Upper lobe of left lung (tissue), 6 donors: ENCODE data around the gene INHA. TPM values are rescaled to one million over a fixed set of nuclear protein-coding genes. Genes with fewer than 3 reads are reported as not detected.

ENCODE experiments used
- ATAC-seq, 2 donors: fragments of 200-7000 bp; cut with Tn5 transposase; one replicate each; pipeline ENCODE4 v1.9.1; 2022; ENCODE audit warnings: mild to moderate bottlenecking in 2 of 2, moderate library complexity in 2 of 2; ENCODE audit not compliant: low FRiP score in 2 of 2
- DNase-seq, 2 donors: peaks; one replicate each; pipeline ENCODE4 v3.0.0-alpha.2; 2019 to 2020
- H3K27ac ChIP-seq, 4 donors: fragments of 200-600 bp; sonication (generic); one replicate each; pipeline ENCODE4 v1.5.1; 2016 to 2019
- H3K27me3 ChIP-seq, 4 donors: fragments of 200-600 bp; sonication (generic); one replicate each; pipeline ENCODE4 v1.5.1; 2017 to 2019
- H3K36me3 ChIP-seq, 4 donors: fragments of 200-600 bp; sonication (generic); one replicate each; pipeline ENCODE4 v1.5.1; 2016 to 2019
- H3K4me1 ChIP-seq, 4 donors: fragments of 200-600 bp; sonication (generic); one replicate each; pipeline ENCODE4 v1.5.1; 2018 to 2019
- H3K4me3 ChIP-seq, 4 donors: fragments of 200-600 bp; sonication (generic); one replicate each; pipeline ENCODE4 v1.5.1; 2017 to 2019; ENCODE audit warnings: mild to moderate bottlenecking in 2 of 4, moderate library complexity in 1 of 4
- H3K9me3 ChIP-seq, 4 donors: fragments of 200-600 bp; sonication (generic); one replicate each; pipeline ENCODE4 v1.5.1; 2018 to 2019
- EP300 ChIP-seq, 4 donors: sonication (generic); formaldehyde crosslinking; IDR thresholded peaks; one replicate each; pipeline ENCODE4 v1.5.1; 2017; ENCODE audit warnings: antibody characterized with exemption in 4 of 4, control low read depth in 2 of 4
- POLR2A ChIP-seq, 4 donors: fragments of 450-650 bp; IDR thresholded peaks; one replicate each; pipeline ENCODE4 v1.5.1; 2016 to 2017; ENCODE audit warnings: antibody characterized with exemption in 4 of 4, mild to moderate bottlenecking in 2 of 4
- POLR2AphosphoS5 ChIP-seq, 2 donors: sonication (generic); formaldehyde crosslinking; IDR thresholded peaks; one replicate each; pipeline ENCODE4 v1.5.1; 2017; ENCODE audit warnings: antibody characterized with exemption in 2 of 2
- WGBS, 2 donors: methylation state at CpG; one replicate each; pipeline ENCODE4 v1.1.5; 2017 to 2018; 5-methylcytosine and 5-hydroxymethylcytosine counted together
- total RNA-seq, 6 donors: library from RNA; depleted of rRNA in 4 of 6; stranded (reverse); fragments of >200 nt in 4 of 6; gene quantifications; one replicate each; pipeline versions ENCODE4 v1.1.0 to v1.2.1, GENCODE V29; 2016 to 2021
- TF ChIP-seq, protein P1 (sequence below), 6 experiments: fragments of 450-650 bp in 4 of 6; fragments of 200-600 bp in 2 of 6; sonication (generic) in 2 of 6; IDR thresholded peaks; one replicate each; pipeline ENCODE4 v1.5.1; 2016 to 2019; ENCODE audit warnings: antibody characterized with exemption in 6 of 6
- donor health status: DM: no; HTN: no; CAD: no; lungs with moderate emphysema.
- donor health status: DM: no; HTN: yes; CAD: no; lungs with severe emphysema.

The INHA gene
- total RNA-seq, 6 donors from 2014 or later, result 0.24 to 7.3 (median 0.43) TPM; not detected in 3

DNA sequence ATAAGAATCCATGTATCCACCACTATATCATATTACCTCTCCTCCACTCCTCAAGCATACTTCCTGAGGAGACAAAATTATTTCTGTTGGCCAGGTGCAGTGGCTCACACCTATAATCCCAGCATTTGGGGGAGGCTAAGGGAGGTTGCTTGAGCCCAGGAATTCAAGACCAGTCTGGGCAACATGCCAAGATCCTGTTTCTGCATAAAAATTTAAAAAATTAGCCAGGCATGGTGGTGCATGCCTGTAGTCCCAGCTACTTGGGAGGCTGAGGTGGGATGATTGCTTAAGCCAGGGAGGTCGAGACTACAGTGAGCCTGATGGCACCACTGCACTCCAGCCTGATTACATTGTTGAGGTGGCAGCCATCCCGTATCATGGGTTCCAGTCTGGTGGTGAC is 9.2 kb downstream of the INHA start:
- DNase-seq (no peak), ATAC-seq (no peak)
- no peak for TF ChIP-seq POLR2A (IDR thresholded peaks at IDR 0.05)
- TF ChIP-seq EP300 (IDR thresholded peaks at IDR 0.05), result no peak
- TF ChIP-seq, protein P1, sequence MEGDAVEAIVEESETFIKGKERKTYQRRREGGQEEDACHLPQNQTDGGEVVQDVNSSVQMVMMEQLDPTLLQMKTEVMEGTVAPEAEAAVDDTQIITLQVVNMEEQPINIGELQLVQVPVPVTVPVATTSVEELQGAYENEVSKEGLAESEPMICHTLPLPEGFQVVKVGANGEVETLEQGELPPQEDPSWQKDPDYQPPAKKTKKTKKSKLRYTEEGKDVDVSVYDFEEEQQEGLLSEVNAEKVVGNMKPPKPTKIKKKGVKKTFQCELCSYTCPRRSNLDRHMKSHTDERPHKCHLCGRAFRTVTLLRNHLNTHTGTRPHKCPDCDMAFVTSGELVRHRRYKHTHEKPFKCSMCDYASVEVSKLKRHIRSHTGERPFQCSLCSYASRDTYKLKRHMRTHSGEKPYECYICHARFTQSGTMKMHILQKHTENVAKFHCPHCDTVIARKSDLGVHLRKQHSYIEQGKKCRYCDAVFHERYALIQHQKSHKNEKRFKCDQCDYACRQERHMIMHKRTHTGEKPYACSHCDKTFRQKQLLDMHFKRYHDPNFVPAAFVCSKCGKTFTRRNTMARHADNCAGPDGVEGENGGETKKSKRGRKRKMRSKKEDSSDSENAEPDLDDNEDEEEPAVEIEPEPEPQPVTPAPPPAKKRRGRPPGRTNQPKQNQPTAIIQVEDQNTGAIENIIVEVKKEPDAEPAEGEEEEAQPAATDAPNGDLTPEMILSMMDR (IDR thresholded peaks at IDR 0.05), result no peak
- TF ChIP-seq POLR2AphosphoS5 (IDR thresholded peaks at IDR 0.05), result no peak
- Histone ChIP-seq H3K36me3 (no peaks in the 10 kb centered on the region), H3K4me1 (peaks cover 0 to 6% (median 0%) of the 10 kb centered on the region in 4 donors), H3K4me3 (no peak overlapping the region), H3K27me3 (no peaks in the 10 kb centered on the region), H3K9me3 (no peaks in the 10 kb centered on the region), H3K27ac (no peak overlapping the region)
- 68 to 75% methylated on average over 2 of the region's 2 CpGs for WGBS, 2 donors

DNA sequence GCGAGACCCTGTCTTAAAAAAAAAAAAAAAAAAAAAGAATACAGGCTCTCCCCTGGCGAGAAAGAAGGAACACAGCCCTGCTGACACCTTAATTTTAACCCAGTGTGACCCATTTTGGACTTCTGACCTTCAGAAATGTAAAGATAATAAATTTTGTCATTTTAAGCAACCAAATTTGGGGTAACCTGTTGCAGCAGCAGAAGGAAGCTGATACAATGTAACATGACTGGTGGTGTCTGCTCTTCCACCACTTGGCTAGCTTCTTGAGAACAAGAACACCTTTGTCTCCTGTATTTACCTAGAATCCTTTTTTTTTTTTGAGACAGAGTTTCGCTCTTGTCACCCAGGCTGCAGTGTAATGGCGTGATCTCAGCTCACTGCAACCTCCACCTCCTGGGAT is 19.0 kb downstream of the INHA start:
- Histone ChIP-seq H3K4me3 (no peak overlapping the region), H3K36me3 (no peaks in the 10 kb centered on the region), H3K27ac (no peak overlapping the region), H3K27me3 (no peaks in the 10 kb centered on the region), H3K4me1 (no peaks in the 10 kb centered on the region), H3K9me3 (no peaks in the 10 kb centered on the region)
- no peak for DNase-seq
- WGBS, 2 donors, result 61 to 65% methylated on average over 4 of the region's 4 CpGs
- no peak for TF ChIP-seq POLR2AphosphoS5 (IDR thresholded peaks at IDR 0.05)
- no peak for ATAC-seq

DNA sequence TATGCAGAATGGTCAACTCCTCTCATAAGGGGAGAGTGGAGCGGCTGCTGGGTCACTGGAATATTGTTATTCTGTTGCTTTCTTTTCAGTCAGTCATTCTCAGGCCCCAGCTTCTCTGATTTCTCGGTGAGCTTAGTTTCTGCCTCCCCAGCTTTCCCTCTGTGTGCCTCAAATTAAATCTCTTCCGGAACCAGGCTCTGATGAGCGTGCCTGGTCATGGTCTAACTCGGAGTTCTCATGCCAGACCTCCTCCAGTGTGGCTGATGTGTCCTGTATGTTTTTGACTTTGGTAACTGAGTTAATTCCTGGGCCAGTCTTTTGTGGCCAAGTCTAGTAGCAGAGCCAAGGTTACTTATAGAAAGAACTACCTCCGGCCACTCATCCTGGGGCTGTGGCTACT is 20.6 kb downstream of the INHA start:
- Histone ChIP-seq H3K27ac (no peak overlapping the region), H3K9me3 (no peaks in the 10 kb centered on the region), H3K36me3 (no peaks in the 10 kb centered on the region), H3K4me1 (peaks cover 0 to 9% (median 1%) of the 10 kb centered on the region in 4 donors), H3K4me3 (no peak overlapping the region), H3K27me3 (no peaks in the 10 kb centered on the region)
- no peak for DNase-seq
- 77 to 86% methylated on average over 6 of the region's 6 CpGs for WGBS, 2 donors
- no peak for ATAC-seq
- TF ChIP-seq POLR2AphosphoS5 (IDR thresholded peaks at IDR 0.05), result no peak
- no peak for TF ChIP-seq POLR2A (IDR thresholded peaks at IDR 0.05)
- TF ChIP-seq EP300 (IDR thresholded peaks at IDR 0.05), result no peak
- TF ChIP-seq, protein P1 (IDR thresholded peaks at IDR 0.05), result no peak

DNA sequence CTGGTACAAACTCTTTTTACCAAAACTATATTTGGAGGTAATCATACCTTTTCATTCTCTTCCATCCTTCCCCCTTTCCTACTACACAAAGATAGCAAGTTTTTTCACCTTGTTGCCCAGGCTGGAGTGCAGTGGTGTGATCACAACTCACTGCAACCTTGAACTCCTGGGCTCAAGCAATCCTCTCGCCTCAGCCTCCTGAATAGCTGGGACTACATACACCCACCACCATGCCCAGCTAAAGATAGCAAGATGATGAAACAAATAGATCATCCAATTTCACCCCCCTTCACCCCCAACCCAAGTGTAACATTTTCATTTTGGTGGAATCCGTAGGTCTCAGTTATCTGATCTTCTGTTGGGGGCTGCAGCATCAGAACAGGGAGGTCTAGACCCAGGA is 21.0 kb downstream of the INHA start:
- H3K36me3 ChIP-seq, result no peaks in the 10 kb centered on the region
- no peaks in the 10 kb centered on the region for H3K9me3 ChIP-seq
- 87 to 90% methylated on average over 2 of the region's 2 CpGs for WGBS, 2 donors
- H3K4me3 ChIP-seq, result no peak overlapping the region
- TF ChIP-seq POLR2A (IDR thresholded peaks at IDR 0.05), result no peak
- peaks cover 0 to 10% (median 3%) of the 10 kb centered on the region in 4 donors for H3K4me1 ChIP-seq
- ATAC-seq (no peak), DNase-seq (no peak)
- H3K27ac ChIP-seq, result no peak overlapping the region
- H3K27me3 ChIP-seq, result no peaks in the 10 kb centered on the region

DNA sequence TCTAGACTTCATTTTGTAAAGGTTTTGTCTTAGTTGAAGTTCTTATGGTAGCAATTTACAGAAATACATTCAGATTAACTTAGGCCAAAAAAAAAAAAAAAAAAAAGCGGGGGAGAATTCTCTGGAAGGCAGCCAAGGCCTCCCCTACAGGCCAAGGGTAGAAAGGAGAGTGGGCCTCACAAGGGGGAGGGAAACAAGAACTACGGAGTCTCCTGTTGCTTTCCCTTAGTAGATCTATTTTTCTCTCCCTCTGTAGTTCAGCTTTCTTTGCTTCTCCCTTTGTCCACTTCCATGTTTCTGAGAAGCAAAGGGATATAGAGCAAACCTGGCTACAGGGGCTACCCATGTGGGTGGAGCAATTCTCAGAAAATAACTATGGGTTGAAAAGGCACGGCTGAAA is 23.1 kb downstream of the INHA start:
- no peaks in the 10 kb centered on the region for H3K27me3 ChIP-seq
- ATAC-seq (no peak), DNase-seq (no peak)
- H3K9me3 ChIP-seq, result no peaks in the 10 kb centered on the region
- H3K4me3 ChIP-seq, result no peak overlapping the region
- TF ChIP-seq EP300 (IDR thresholded peaks at IDR 0.05), result no peak
- TF ChIP-seq POLR2AphosphoS5 (IDR thresholded peaks at IDR 0.05), result no peak
- TF ChIP-seq POLR2A (IDR thresholded peaks at IDR 0.05), result no peak
- TF ChIP-seq, protein P1 (IDR thresholded peaks at IDR 0.05), result no peak
- H3K4me1 ChIP-seq, result peaks cover 6 to 20% (median 8%) of the 10 kb centered on the region in 4 donors
- H3K36me3 ChIP-seq, result no peaks in the 10 kb centered on the region
- 37 to 47% methylated on average over 3 of the region's 3 CpGs for WGBS, 2 donors
- H3K27ac ChIP-seq, result no peak overlapping the region

DNA sequence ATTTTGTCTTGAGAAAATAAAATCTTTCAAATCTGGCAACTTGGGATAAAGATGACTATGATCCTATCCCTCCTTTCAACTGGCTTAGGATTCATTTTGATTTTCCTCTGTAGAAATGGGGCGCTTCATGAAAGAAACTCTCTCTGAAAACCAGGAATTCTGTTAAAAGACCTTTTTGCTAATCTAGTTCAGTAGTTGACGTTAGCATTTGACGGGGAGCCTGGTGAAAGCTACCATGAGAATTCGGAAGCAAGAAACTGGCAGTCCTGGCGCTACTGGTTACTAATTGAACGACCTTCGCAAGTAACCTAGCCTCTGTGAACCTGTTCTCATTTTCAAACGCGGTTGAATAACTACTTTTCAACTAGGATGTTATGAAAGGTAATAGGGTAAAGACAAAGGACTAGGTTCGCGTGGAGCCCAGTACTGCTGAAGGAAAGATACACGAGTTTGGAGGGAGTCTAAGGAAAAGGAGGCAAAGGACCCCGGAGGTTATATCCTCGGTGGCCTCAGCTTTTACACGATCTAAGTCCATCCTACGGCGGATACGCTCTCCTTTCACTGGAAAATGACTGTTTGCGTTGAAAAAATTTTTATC is 24.9 kb downstream of the INHA start:
- Histone ChIP-seq H3K27ac (peak overlapping the region; percentile 85 to 90 (median 88)), H3K36me3 (peaks cover 4 to 12% (median 8%) of the 10 kb centered on the region in 4 donors), H3K4me1 (peaks cover 6 to 20% (median 8%) of the 10 kb centered on the region in 4 donors), H3K27me3 (no peaks in the 10 kb centered on the region), H3K9me3 (no peaks in the 10 kb centered on the region), H3K4me3 (peak overlapping the region; percentile 60 to 88 (median 68))
- WGBS, 2 donors, result 15 to 17% methylated on average over 19 of the region's 19 CpGs
- peak in 1 of 2 donors; percentile 6 for ATAC-seq
- TF ChIP-seq, protein P1 (IDR thresholded peaks at IDR 0.05), result no peak
- TF ChIP-seq POLR2A (IDR thresholded peaks at IDR 0.05), result no peak
- TF ChIP-seq POLR2AphosphoS5 (IDR thresholded peaks at IDR 0.05), result no peak
- TF ChIP-seq EP300 (IDR thresholded peaks at IDR 0.05), result no peak
- no peak for DNase-seq
